Heart left ventricle (tissue), 16 donors: Measurements from ENCODE around the gene DNAAF5. TPM values are rescaled to one million over a fixed set of nuclear protein-coding genes. Genes with fewer than 3 reads are reported as not detected.
"Not testable (repeated sequence)": the region's sequence is repeated elsewhere in the genome, so short reads cannot be mapped to it uniquely, and the experiment has no call there.

Source experiments
- ATAC-seq, 4 donors: fragments of 200-7000 bp; cut with Tn5 transposase; one replicate each; pipeline ENCODE4 v1.9.1; 2020 to 2022; ENCODE audit warnings: moderate library complexity in 4 of 4, mild to moderate bottlenecking in 3 of 4, moderate number of reproducible peaks in 1 of 4
- DNase-seq, 5 donors: peaks; one replicate each; pipeline ENCODE4 v3.0.0-alpha.2; 2020
- H3K27ac ChIP-seq, 12 donors: fragments of 200-600 bp; sonication (generic) in 4 of 12; one replicate each; pipeline versions ENCODE4 v1.5.0 to v1.8.0; 2016 to 2022; ENCODE audit warnings: mild to moderate bottlenecking in 2 of 12
- H3K27me3 ChIP-seq, 9 donors: fragments of 200-600 bp; sonication (generic) in 2 of 9; one replicate each; pipeline versions ENCODE4 v1.5.1 to v1.8.0; 2016 to 2022; ENCODE audit warnings: mild to moderate bottlenecking in 3 of 9
- H3K36me3 ChIP-seq, 9 donors: fragments of 200-600 bp; sonication (generic) in 2 of 9; one replicate each; pipeline versions ENCODE4 v1.5.0 to v1.8.0; 2018 to 2022; ENCODE audit warnings: mild to moderate bottlenecking in 2 of 9
- H3K4me1 ChIP-seq, 12 donors: fragments of 200-600 bp; sonication (generic) in 4 of 12; one replicate each; pipeline versions ENCODE4 v1.5.0 to v1.8.0; 2016 to 2022; ENCODE audit warnings: mild to moderate bottlenecking in 3 of 12
- H3K4me3 ChIP-seq, 12 donors: fragments of 200-600 bp; sonication (generic) in 4 of 12; one replicate each; pipeline versions ENCODE4 v1.5.0 to v1.8.0; 2017 to 2022; ENCODE audit warnings: mild to moderate bottlenecking in 9 of 12, moderate library complexity in 4 of 12
- H3K9me3 ChIP-seq, 12 donors: fragments of 200-600 bp; sonication (generic) in 4 of 12; one replicate each; pipeline versions ENCODE4 v1.5.0 to v1.8.0; 2016 to 2022; ENCODE audit warnings: mild to moderate bottlenecking in 1 of 12
- CTCF ChIP-seq, 12 donors: fragments of 200-600 bp; sonication (generic) in 4 of 12; IDR thresholded peaks; one replicate each; pipeline versions ENCODE4 v1.5.0 to v1.8.0; 2018 to 2022; ENCODE audit warnings: antibody characterized with exemption in 12 of 12, mild to moderate bottlenecking in 5 of 12
- POLR2A ChIP-seq, 2 donors: fragments of 450-650 bp; IDR thresholded peaks; one replicate each; pipeline ENCODE4 v1.6.1; 2017; ENCODE audit warnings: antibody characterized with exemption in 2 of 2, mild to moderate bottlenecking in 2 of 2, moderate library complexity in 2 of 2
- WGBS, 4 donors: extraction: QIAGEN DNeasy Blood & Tissue Kit in 2 of 4; methylation state at CpG; one replicate each; pipeline versions ENCODE4 v1.1.5 to v1.1.7; 2013 to 2018; 5-methylcytosine and 5-hydroxymethylcytosine counted together
- intact Hi-C, 10 donors: fragments of 100-400 bp; cut with DNase I; formaldehyde crosslinking; loops; one replicate each; pipeline versions ENCODE4 v1.11.1 to v1.14.2; 2022
- polyA plus RNA-seq, 2 donors: library from polyadenylated mRNA; stranded (reverse); fragments of 200-250 nt; gene quantifications; one replicate each; pipeline ENCODE4 v1.2.3, GENCODE V29; 2013
- total RNA-seq, 9 donors: library from RNA; depleted of rRNA in 2 of 9; stranded (reverse); fragments of >200 nt in 2 of 9; fragmentation: NEBNext Ultra II Directional in 3 of 9; extraction: Animal tissue kit (Norgen Biotek cat#: 25700) in 3 of 9; gene quantifications; one replicate each; pipeline versions ENCODE4 v1.1.0 to v1.2.4, GENCODE V29; 2016 to 2023
- donor health status: ischemic (EF 13 %, LVEDD 7.1; RV severe dilation, severe dysfunction).
- donor health status: healthy with polysubstance abuse.
- donor health status: DM: no; HTN: yes; CAD: no.
- donor health status: DM: no; HTN: no; CAD: no.
- donor health status: ischemic (EF 25% LVEDD 6.9; RV normal size, moderate dysfunction).
- donor health status: ischemic (EF 25% LVEDD 5.7; RV mildly dilated, moderate dysfunction).
- donor health status: healthy.
- donor health status: DM: yes; HTN: yes; CAD: no.
- donor health status: ischemic (EF 35%, LVEDD 5.7; RV mildly dilated, moderate dysfunction).
- donor health status: nonischemic (EF 11% LVEDD 7.7; RV severe dilation, severe dysfunction).
- donor health status: DM: yes; HTN: yes; CAD: no.
- donor health status: PGD.
- donor health status: ischemic (EF 29% LVEDD 5.4; RV normal size, mild dysfunction).
- donor health status: nonischemic (EF 23%, LVEDD 6.1; RV moderate dilation, normal function).

DNAAF5 gene
- total and polyA plus RNA-seq, 11 donors: 7.2 to 45.8 (median 23.5) TPM

GRCh38 chr7:803243-803635, 76.7 kb downstream of the DNAAF5 start:
- H3K4me3 ChIP-seq: no peak overlapping the region
- H3K4me1 ChIP-seq: peaks cover 0 to 26% (median 12%) of the 10 kb centered on the region in 12 donors
- ATAC-seq: no peak
- no peak overlapping the region for H3K27ac ChIP-seq
- H3K36me3 ChIP-seq: no peaks in the 10 kb centered on the region
- no peak for TF ChIP-seq CTCF (IDR thresholded peaks at IDR 0.05)
- TF ChIP-seq POLR2A (IDR thresholded peaks at IDR 0.05): no peak
- 79 to 85% (median 83%) methylated on average over 10 of the region's 10 CpGs for WGBS, 4 donors
- H3K9me3 ChIP-seq: no peaks in the 10 kb centered on the region
- intact Hi-C loops: no loop called here
- no peaks in the 10 kb centered on the region for H3K27me3 ChIP-seq
- no peak for DNase-seq

- not testable (repeated sequence) for H3K9me3 ChIP-seq, DNase-seq, ATAC-seq, H3K36me3 ChIP-seq, H3K27ac ChIP-seq, H3K27me3 ChIP-seq, H3K4me3 ChIP-seq
- intact Hi-C loops: loop anchor here in 1 of 10 donors (1.0 kb wide), 1 partner anchor 12 kb away; no protein-coding TSS in a partner anchor
- 64 to 97% (median 93%) methylated on average over 4 of the region's 4 CpGs for WGBS, 4 donors
- peaks cover 0 to 26% (median 12%) of the 10 kb centered on the region in 12 donors for H3K4me1 ChIP-seq
Measured at GRCh38 chr7:803796-804195, 77.3 kb downstream of the DNAAF5 start.

GRCh38 chr7:805261-805660, 78.8 kb downstream of the DNAAF5 start:
- peak in 2 of 5 donors; percentile 53 to 63 for DNase-seq
- TF ChIP-seq CTCF (IDR thresholded peaks at IDR 0.05): no peak
- TF ChIP-seq POLR2A (IDR thresholded peaks at IDR 0.05): no peak
- H3K9me3 ChIP-seq: no peaks in the 10 kb centered on the region
- 59 to 78% (median 70%) methylated on average over 18 of the region's 18 CpGs for WGBS, 4 donors
- intact Hi-C loops: no loop called here
- no peaks in the 10 kb centered on the region for H3K27me3 ChIP-seq
- peak overlapping the region in 5 of 12 donors; percentile 11 to 29 (median 19) for H3K4me3 ChIP-seq
- H3K36me3 ChIP-seq: no peaks in the 10 kb centered on the region
- ATAC-seq: peak; percentile 57 to 83 (median 72)
- peaks cover 0 to 26% (median 12%) of the 10 kb centered on the region in 12 donors for H3K4me1 ChIP-seq
- peak overlapping the region; percentile 49 to 78 (median 74) for H3K27ac ChIP-seq

GRCh38 chr7:815284-816216, 89.1 kb downstream of the DNAAF5 start:
- Histone ChIP-seq H3K36me3 (no peaks in the 10 kb centered on the region), H3K4me1 (peaks cover 4 to 68% (median 47%) of the 10 kb centered on the region in 12 donors), H3K27me3 (no peaks in the 10 kb centered on the region), H3K27ac (peak overlapping the region in 11 of 12 donors; percentile 27 to 97 (median 82)), H3K9me3 (no peaks in the 10 kb centered on the region), H3K4me3 (peak overlapping the region in 11 of 12 donors; percentile 16 to 99 (median 69))
- 18 to 33% (median 29%) methylated on average over 39 to 56 of the region's 56 CpGs for WGBS, 4 donors
- intact Hi-C loops: loop anchor here in 1 of 10 donors (5.0 kb wide), 1 partner anchor 232 kb away; no protein-coding TSS in a partner anchor
- TF ChIP-seq POLR2A (IDR thresholded peaks at IDR 0.05): no peak
- no peak for TF ChIP-seq CTCF (IDR thresholded peaks at IDR 0.05)
- no peak for ATAC-seq
- DNase-seq: peak in 3 of 5 donors; percentile 40 to 68 (median 44)
